ENCODE measurements around the gene RFTN1. TPM values are rescaled to one million over a fixed set of nuclear protein-coding genes. Genes with fewer than 3 reads are reported as not detected.

Gene RFTN1
- total RNA-seq, 1 donor from 2014 or later, result 0.96 TPM

GRCh38 chr3:16286161-16286560, 227.3 kb downstream of the RFTN1 start:
- no peak for DNase-seq (ENCODE audit: low spot score, unreplicated experiment)
- no peaks in the 10 kb centered on the region for H3K9me3 Mint-ChIP-seq (ENCODE audit: low read depth)
- peaks cover 4% of the 10 kb centered on the region for H3K36me3 Mint-ChIP-seq (ENCODE audit: insufficient read depth)
- no peaks in the 10 kb centered on the region for H3K4me1 Mint-ChIP-seq (ENCODE audit: low read depth)
- TF ChIP-seq, protein P1, sequence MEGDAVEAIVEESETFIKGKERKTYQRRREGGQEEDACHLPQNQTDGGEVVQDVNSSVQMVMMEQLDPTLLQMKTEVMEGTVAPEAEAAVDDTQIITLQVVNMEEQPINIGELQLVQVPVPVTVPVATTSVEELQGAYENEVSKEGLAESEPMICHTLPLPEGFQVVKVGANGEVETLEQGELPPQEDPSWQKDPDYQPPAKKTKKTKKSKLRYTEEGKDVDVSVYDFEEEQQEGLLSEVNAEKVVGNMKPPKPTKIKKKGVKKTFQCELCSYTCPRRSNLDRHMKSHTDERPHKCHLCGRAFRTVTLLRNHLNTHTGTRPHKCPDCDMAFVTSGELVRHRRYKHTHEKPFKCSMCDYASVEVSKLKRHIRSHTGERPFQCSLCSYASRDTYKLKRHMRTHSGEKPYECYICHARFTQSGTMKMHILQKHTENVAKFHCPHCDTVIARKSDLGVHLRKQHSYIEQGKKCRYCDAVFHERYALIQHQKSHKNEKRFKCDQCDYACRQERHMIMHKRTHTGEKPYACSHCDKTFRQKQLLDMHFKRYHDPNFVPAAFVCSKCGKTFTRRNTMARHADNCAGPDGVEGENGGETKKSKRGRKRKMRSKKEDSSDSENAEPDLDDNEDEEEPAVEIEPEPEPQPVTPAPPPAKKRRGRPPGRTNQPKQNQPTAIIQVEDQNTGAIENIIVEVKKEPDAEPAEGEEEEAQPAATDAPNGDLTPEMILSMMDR (IDR thresholded peaks at IDR 0.05; ENCODE audit: unreplicated experiment), result no peak
- H3K27ac Mint-ChIP-seq, result no peak overlapping the region
- H3K4me3 Mint-ChIP-seq (ENCODE audit: low read depth), result no peak overlapping the region
- H3K27me3 Mint-ChIP-seq, result no peaks in the 10 kb centered on the region

- Mint-ChIP-seq H3K4me1 (ENCODE audit: low read depth) (no peaks in the 10 kb centered on the region), H3K9me3 (ENCODE audit: low read depth) (no peaks in the 10 kb centered on the region), H3K27me3 (no peaks in the 10 kb centered on the region), H3K4me3 (ENCODE audit: low read depth) (no peak overlapping the region), H3K27ac (no peak overlapping the region), H3K36me3 (ENCODE audit: insufficient read depth) (peaks cover 4% of the 10 kb centered on the region)
- TF ChIP-seq, protein P1 (IDR thresholded peaks at IDR 0.05; ENCODE audit: unreplicated experiment), result no peak
- DNase-seq (ENCODE audit: low spot score, unreplicated experiment), result no peak
Measured at GRCh38 chr3:16284633-16285032, 228.9 kb downstream of the RFTN1 start.

- Mint-ChIP-seq H3K27me3 (no peaks in the 10 kb centered on the region), H3K9me3 (ENCODE audit: low read depth) (no peaks in the 10 kb centered on the region), H3K4me1 (ENCODE audit: low read depth) (no peaks in the 10 kb centered on the region), H3K27ac (no peak overlapping the region), H3K4me3 (ENCODE audit: low read depth) (no peak overlapping the region), H3K36me3 (ENCODE audit: insufficient read depth) (peaks cover 5% of the 10 kb centered on the region)
- TF ChIP-seq, protein P1 (IDR thresholded peaks at IDR 0.05; ENCODE audit: unreplicated experiment), result no peak
- no peak for DNase-seq (ENCODE audit: low spot score, unreplicated experiment)
Measured at GRCh38 chr3:16280671-16281070, 232.8 kb downstream of the RFTN1 start.

- DNase-seq (ENCODE audit: low spot score, unreplicated experiment), result no peak
- no peak overlapping the region for H3K4me3 Mint-ChIP-seq (ENCODE audit: low read depth)
- no peaks in the 10 kb centered on the region for H3K9me3 Mint-ChIP-seq (ENCODE audit: low read depth)
- no peaks in the 10 kb centered on the region for H3K27me3 Mint-ChIP-seq
- H3K4me1 Mint-ChIP-seq (ENCODE audit: low read depth), result no peaks in the 10 kb centered on the region
- peaks cover 5% of the 10 kb centered on the region for H3K36me3 Mint-ChIP-seq (ENCODE audit: insufficient read depth)
- TF ChIP-seq, protein P1 (IDR thresholded peaks at IDR 0.05; ENCODE audit: unreplicated experiment), result no peak
- H3K27ac Mint-ChIP-seq, result no peak overlapping the region
Measured at GRCh38 chr3:16279010-16279801, 234.3 kb downstream of the RFTN1 start.

DNA sequence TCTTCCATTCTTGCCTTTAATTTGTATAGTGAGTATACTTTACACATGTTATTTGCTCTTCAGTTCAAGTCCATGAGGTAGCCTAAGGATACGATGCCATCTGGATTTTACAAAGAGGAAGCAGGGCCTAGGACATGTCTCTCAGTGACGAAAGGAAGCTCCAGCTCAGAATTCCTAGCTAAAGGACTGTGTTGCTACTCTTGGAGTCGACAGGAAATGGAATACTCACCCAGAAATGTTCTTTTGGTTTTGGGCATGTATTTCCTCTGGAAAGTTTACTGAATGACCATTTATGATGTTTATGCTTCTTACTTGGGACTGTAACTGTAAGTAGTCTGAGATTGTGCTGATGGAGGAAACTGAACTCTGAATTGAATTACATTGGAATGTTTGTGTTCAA, 236.0 kb downstream of the RFTN1 start:
- TF ChIP-seq, protein P1 (IDR thresholded peaks at IDR 0.05; ENCODE audit: unreplicated experiment), result no peak
- no peak overlapping the region for H3K4me3 Mint-ChIP-seq (ENCODE audit: low read depth)
- H3K27ac Mint-ChIP-seq, result no peak overlapping the region
- H3K27me3 Mint-ChIP-seq, result no peaks in the 10 kb centered on the region
- H3K36me3 Mint-ChIP-seq (ENCODE audit: insufficient read depth), result peaks cover 4% of the 10 kb centered on the region
- H3K9me3 Mint-ChIP-seq (ENCODE audit: low read depth), result no peaks in the 10 kb centered on the region
- no peak for DNase-seq (ENCODE audit: low spot score, unreplicated experiment)
- no peaks in the 10 kb centered on the region for H3K4me1 Mint-ChIP-seq (ENCODE audit: low read depth)
